ENCODE measurements around the gene UBA6.

- TF ChIP-seq CTCF (IDR thresholded peaks at IDR 0.05) (no peak), POLR2A (IDR thresholded peaks at IDR 0.05) (no peak)
Measured at GRCh38 chr4:67701517-67701850, 529 bp upstream of the UBA6 start.

Data from ovary (tissue), 3 donors.